HG02642 (cell line): ENCODE results near the gene SOD3.

Experiments
- ATAC-seq: cut with Tn5 transposase; IDR thresholded peaks from one replicate; pipeline ENCODE4 v1.9.1; 2021; ENCODE audit warnings: mild to moderate bottlenecking; ENCODE audit not compliant: unreplicated experiment, poor library complexity

SOD3 gene

GRCh38 chr4:24800325-24800895, 5.0 kb downstream of the SOD3 start:
- ATAC-seq: no peak

GRCh38 chr4:24801136-24801855, 5.9 kb downstream of the SOD3 start:
- no peak for ATAC-seq

- no peak for ATAC-seq
Measured at GRCh38 chr4:24802648-24803047, 7.3 kb downstream of the SOD3 start.

DNA sequence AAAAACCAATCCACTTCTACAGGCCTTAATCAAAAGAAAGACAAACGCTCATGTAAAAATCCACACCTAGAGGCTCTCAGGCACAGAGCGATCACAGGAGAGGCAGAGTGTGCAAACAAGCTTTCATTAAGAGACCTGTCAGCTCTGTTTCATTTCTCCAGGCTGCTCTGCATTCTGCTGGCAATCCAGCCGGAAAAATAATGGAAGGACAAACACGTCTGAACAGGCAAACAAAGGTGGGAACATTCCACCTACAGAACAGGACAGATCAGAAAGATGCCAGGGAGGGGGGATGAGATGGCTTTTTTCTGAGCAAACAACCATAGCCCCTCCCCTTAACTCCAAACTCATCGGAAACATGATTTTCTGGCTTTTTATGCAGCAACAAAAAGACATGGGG, 9.7 kb downstream of the SOD3 start:
- ATAC-seq: no peak

DNA sequence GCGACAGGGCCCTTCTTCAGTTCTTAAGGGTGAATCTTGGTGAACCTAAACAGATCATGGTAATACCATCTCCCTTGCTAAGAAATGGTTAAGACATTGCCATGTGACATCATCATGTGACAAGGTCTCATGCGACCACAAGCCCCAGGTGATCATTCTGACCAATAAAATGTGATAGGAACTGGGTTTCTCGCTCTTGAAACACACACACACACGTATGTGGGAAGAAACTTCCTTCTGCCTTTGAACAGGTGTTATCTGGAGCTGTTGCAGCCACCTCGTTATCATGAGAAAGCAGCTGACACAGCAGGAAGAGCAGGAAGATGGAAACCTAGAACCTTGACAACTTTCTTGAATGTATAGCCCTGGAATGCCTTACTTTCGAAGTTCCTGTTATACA, 10.2 kb downstream of the SOD3 start:
- no peak for ATAC-seq

GRCh38 chr4:24806206-24806990, 11.0 kb downstream of the SOD3 start:
- ATAC-seq: no peak

GRCh38 chr4:24807611-24808010, 12.2 kb downstream of the SOD3 start:
- ATAC-seq: no peak

GRCh38 chr4:24808261-24808660, 12.9 kb downstream of the SOD3 start:
- no peak for ATAC-seq

DNA sequence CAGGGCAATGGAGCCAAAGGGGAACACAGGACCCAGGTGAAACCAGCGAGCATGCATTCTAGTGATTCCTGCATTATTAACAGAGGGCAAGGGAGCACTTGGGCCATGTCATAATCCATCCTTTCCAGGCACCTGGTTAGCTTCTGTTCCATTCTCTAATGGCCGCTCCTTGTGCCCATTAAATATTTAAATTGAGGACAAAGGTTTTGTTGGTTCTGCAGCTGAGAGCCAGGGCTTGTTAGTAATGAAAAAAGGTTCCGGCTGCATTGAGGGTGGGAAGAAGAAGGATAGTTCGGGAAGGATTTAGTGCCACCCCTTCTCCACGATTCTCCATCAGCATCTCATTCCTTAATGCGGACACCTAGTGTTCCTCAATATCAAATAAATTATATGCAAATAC, 13.6 kb downstream of the SOD3 start:
- ATAC-seq: no peak

GRCh38 chr4:24809376-24809775, 14.0 kb downstream of the SOD3 start:
- ATAC-seq: no peak

- ATAC-seq: no peak
Measured at GRCh38 chr4:24809815-24810405, 14.5 kb downstream of the SOD3 start.

DNA sequence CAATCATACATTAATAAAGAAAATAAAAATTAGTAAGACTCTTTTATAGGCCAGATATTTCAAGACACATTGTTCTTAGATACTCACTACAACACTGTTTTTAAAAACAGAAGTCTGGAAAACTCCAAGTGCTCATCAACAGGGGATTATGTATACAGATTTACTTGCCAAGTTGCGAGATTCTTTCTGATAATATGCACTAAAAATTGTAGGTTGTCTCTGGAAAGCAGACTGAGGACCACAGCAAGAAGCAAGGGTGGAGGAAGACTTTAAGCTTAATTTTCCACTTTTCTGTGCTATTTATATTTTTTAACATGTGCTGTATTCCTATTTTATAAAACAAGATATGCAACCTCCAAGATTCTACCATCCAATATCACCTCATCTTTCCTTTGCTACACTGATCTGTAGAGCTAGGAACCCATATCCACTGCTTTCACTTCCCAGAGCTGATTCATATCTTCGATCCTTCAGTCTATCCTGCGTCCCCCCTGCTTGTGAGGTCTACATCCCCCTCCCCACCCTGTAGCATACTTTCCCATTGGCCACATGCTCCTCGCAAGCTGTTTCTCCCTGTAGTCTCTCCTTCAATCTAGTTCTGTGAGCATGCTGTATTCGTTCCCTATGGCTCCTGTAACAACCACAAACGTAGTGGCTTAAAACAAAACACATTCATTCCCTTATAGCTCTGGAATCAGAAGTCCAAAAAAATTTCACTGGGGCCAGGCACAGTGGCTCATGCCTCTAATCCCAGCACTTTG, 15.7 kb downstream of the SOD3 start:
- no peak for ATAC-seq

GRCh38 chr4:24813732-24814131, 18.4 kb downstream of the SOD3 start:
- ATAC-seq: no peak

GRCh38 chr4:24816797-24817196, 21.4 kb downstream of the SOD3 start:
- no peak for ATAC-seq

DNA sequence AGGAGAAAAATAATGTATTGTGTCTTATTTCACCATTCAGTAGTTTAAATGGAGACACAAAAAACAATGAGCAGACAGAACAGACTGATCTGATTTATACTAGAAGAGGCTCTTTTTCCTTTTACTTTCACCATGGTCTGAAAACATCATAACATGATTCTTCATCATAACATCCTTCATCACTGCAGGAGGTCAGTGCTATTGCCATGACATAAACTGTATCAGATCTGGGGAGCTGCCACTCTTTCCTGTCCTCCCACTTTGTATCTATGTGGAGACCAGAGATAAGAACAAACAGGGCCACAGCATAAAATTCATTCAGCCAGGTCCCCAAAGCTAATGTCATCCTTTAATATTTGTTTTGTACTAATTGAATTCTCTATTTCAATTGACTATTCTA, 25.2 kb downstream of the SOD3 start:
- ATAC-seq: no peak

GRCh38 chr4:24824720-24825119, 29.3 kb downstream of the SOD3 start:
- no peak for ATAC-seq

GRCh38 chr4:24831637-24832036, 36.3 kb downstream of the SOD3 start:
- no peak for ATAC-seq

GRCh38 chr4:24835696-24836095, 40.3 kb downstream of the SOD3 start:
- ATAC-seq: no peak

DNA sequence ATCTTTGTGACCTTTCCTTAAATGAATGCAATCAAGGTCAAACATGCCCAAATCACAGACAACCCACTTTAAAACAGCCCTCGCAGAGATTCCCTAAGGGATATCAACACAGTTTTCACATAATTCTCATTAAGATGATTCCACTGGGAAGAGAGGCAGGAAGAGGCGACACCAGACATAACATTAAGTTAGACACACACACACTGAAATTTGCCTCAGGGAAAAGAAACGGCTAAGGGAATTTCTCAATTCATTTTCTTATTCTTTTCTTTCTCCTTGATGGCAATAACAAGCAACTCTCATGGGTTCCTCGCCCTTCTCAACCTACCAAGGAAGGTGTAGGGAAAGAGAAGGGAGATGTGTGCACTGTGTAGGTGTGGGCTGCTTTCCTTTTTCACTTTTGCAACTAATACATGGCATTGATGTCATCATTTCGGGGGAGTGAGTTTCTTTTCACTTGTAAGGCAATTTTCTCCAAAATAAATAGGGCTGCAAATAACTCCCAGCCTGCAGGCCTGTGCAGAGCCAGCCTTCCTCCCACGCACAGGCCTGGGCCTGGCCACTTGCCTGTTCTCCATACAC, 41.4 kb downstream of the SOD3 start:
- no peak for ATAC-seq

DNA sequence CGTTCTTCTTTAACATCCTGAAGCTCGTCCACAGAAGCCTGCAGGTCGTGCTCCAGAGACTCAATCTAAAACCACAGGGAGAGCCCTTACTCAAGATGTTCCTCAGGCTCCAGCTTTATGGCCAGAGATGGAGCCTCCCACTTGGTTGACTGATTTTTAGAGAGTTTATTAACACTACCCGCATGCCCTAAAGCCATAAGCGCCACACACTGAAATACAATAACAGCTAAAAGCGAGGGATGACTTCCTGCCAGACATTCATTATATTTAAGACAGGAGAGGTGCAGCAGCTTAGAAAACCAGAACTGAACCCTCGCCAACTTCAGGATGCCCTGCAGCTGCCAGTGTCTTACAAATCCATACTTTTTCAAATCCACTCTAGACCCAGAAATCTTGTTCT, 42.0 kb downstream of the SOD3 start:
- no peak for ATAC-seq
